Mucosa of stomach (tissue), 1 donor: Measurements from ENCODE around the gene IGF1.

Source experiments
- H3K27me3 ChIP-seq: one replicate; pipeline ENCODE4 v1.7.0; 2013; ENCODE audit warnings: mild to moderate bottlenecking, low read length; ENCODE audit not compliant: control insufficient read depth, insufficient read depth
- H3K36me3 ChIP-seq: one replicate; pipeline ENCODE4 v1.7.0; 2013; ENCODE audit warnings: low read length; ENCODE audit not compliant: control insufficient read depth, insufficient read depth
- H3K4me1 ChIP-seq: one replicate; pipeline ENCODE4 v1.7.0; 2013; ENCODE audit warnings: mild to moderate bottlenecking, low read length; ENCODE audit not compliant: control insufficient read depth, insufficient read depth
- H3K4me3 ChIP-seq: one replicate; pipeline ENCODE4 v1.7.0; 2013; ENCODE audit warnings: low read length
- H3K9ac ChIP-seq: one replicate; pipeline ENCODE4 v1.7.0; 2013; ENCODE audit warnings: mild to moderate bottlenecking, low read length, moderate library complexity
- H3K9me3 ChIP-seq: one replicate; pipeline ENCODE4 v1.7.0; 2013; ENCODE audit warnings: mild to moderate bottlenecking, low read length, moderate library complexity; ENCODE audit not compliant: control insufficient read depth
- donor health status: Pancreatic carcinoma.

The IGF1 gene

GRCh38 chr12:102480406-102480805 lies at the start of gene IGF1:
Gene IGF1 (minus strand): TSS chr12:102480563. CDS start chr12:102480381, 182 bp downstream.
- Histone ChIP-seq H3K4me1 (peaks cover 21% of the 10 kb centered on the region), H3K4me3 (no peak within 1 kb of the TSS), H3K9me3 (no peaks in the 10 kb centered on the region), H3K36me3 (no peaks in the 10 kb centered on the region), H3K9ac (no peak within 1 kb of the TSS), H3K27me3 (no peaks in the 10 kb centered on the region)

- Histone ChIP-seq H3K9ac (no peak overlapping the region), H3K4me3 (no peak overlapping the region), H3K9me3 (no peaks in the 10 kb centered on the region), H3K4me1 (no peaks in the 10 kb centered on the region), H3K27me3 (no peaks in the 10 kb centered on the region), H3K36me3 (no peaks in the 10 kb centered on the region)
Observed at GRCh38 chr12:102528111-102528510, 47.7 kb upstream of the IGF1 start.

- Histone ChIP-seq H3K36me3 (no peaks in the 10 kb centered on the region), H3K9ac (no peak overlapping the region), H3K4me1 (no peaks in the 10 kb centered on the region), H3K4me3 (no peak overlapping the region), H3K27me3 (no peaks in the 10 kb centered on the region), H3K9me3 (no peaks in the 10 kb centered on the region)
Observed at GRCh38 chr12:102527171-102527720, 46.9 kb upstream of the IGF1 start.

GRCh38 chr12:102526656-102527055 lies 46.3 kb upstream of the IGF1 start:
- H3K9me3 ChIP-seq: no peaks in the 10 kb centered on the region
- no peak overlapping the region for H3K9ac ChIP-seq
- no peak overlapping the region for H3K4me3 ChIP-seq

GRCh38 chr12:102522768-102523167 lies 42.4 kb upstream of the IGF1 start:
- H3K4me1 ChIP-seq: no peaks in the 10 kb centered on the region
- no peaks in the 10 kb centered on the region for H3K9me3 ChIP-seq
- no peaks in the 10 kb centered on the region for H3K36me3 ChIP-seq
- no peaks in the 10 kb centered on the region for H3K27me3 ChIP-seq
- H3K9ac ChIP-seq: no peak overlapping the region
- H3K4me3 ChIP-seq: no peak overlapping the region

More at GRCh38 chr12:102526656-102527055, 46.3 kb upstream of the IGF1 start:
- Histone ChIP-seq H3K36me3 (no peaks in the 10 kb centered on the region), H3K27me3 (no peaks in the 10 kb centered on the region), H3K4me1 (no peaks in the 10 kb centered on the region)

GRCh38 chr12:102521662-102522277 lies 41.4 kb upstream of the IGF1 start:
- Histone ChIP-seq H3K9ac (no peak overlapping the region), H3K27me3 (no peaks in the 10 kb centered on the region), H3K4me1 (no peaks in the 10 kb centered on the region), H3K4me3 (no peak overlapping the region), H3K9me3 (no peaks in the 10 kb centered on the region), H3K36me3 (no peaks in the 10 kb centered on the region)

GRCh38 chr12:102518871-102519270 lies 38.5 kb upstream of the IGF1 start:
- Histone ChIP-seq H3K9me3 (no peaks in the 10 kb centered on the region), H3K9ac (no peak overlapping the region), H3K4me3 (no peak overlapping the region), H3K4me1 (no peaks in the 10 kb centered on the region), H3K27me3 (no peaks in the 10 kb centered on the region), H3K36me3 (no peaks in the 10 kb centered on the region)

- H3K9ac ChIP-seq: no peak overlapping the region
- H3K9me3 ChIP-seq: no peaks in the 10 kb centered on the region
- no peak overlapping the region for H3K4me3 ChIP-seq
- H3K36me3 ChIP-seq: no peaks in the 10 kb centered on the region
- peaks cover 10% of the 10 kb centered on the region for H3K4me1 ChIP-seq
- no peaks in the 10 kb centered on the region for H3K27me3 ChIP-seq
Observed at GRCh38 chr12:102514696-102515095, 34.3 kb upstream of the IGF1 start.

- Histone ChIP-seq H3K9me3 (no peaks in the 10 kb centered on the region), H3K9ac (no peak overlapping the region), H3K27me3 (no peaks in the 10 kb centered on the region), H3K4me3 (no peak overlapping the region), H3K36me3 (no peaks in the 10 kb centered on the region), H3K4me1 (peaks cover 10% of the 10 kb centered on the region)
Observed at GRCh38 chr12:102513739-102514138, 33.4 kb upstream of the IGF1 start.

GRCh38 chr12:102513272-102513671 lies 32.9 kb upstream of the IGF1 start:
- Histone ChIP-seq H3K9ac (no peak overlapping the region), H3K4me3 (no peak overlapping the region), H3K36me3 (no peaks in the 10 kb centered on the region), H3K4me1 (peaks cover 10% of the 10 kb centered on the region), H3K27me3 (no peaks in the 10 kb centered on the region), H3K9me3 (no peaks in the 10 kb centered on the region)

GRCh38 chr12:102512523-102512922 lies 32.2 kb upstream of the IGF1 start:
- Histone ChIP-seq H3K4me3 (no peak overlapping the region), H3K9ac (no peak overlapping the region), H3K4me1 (peaks cover 10% of the 10 kb centered on the region), H3K27me3 (no peaks in the 10 kb centered on the region), H3K9me3 (no peaks in the 10 kb centered on the region), H3K36me3 (no peaks in the 10 kb centered on the region)

- Histone ChIP-seq H3K36me3 (no peaks in the 10 kb centered on the region), H3K4me3 (no peak overlapping the region)
Observed at GRCh38 chr12:102511575-102511974, 31.2 kb upstream of the IGF1 start.

More at GRCh38 chr12:102511575-102511974, 31.2 kb upstream of the IGF1 start:
- Histone ChIP-seq H3K4me1 (peaks cover 10% of the 10 kb centered on the region), H3K27me3 (no peaks in the 10 kb centered on the region), H3K9ac (no peak overlapping the region), H3K9me3 (no peaks in the 10 kb centered on the region)
